HG03039 (cell line): ENCODE data around the gene FAM107B.
A peak's percentile ranks its signal among the peaks of the same experiment; 100 is the strongest.

Experiments
- ATAC-seq: cut with Tn5 transposase; IDR thresholded peaks from one replicate; pipeline ENCODE4 v1.9.1; 2021; ENCODE audit warnings: mild to moderate bottlenecking, moderate library complexity; ENCODE audit not compliant: unreplicated experiment

The FAM107B gene

DNA sequence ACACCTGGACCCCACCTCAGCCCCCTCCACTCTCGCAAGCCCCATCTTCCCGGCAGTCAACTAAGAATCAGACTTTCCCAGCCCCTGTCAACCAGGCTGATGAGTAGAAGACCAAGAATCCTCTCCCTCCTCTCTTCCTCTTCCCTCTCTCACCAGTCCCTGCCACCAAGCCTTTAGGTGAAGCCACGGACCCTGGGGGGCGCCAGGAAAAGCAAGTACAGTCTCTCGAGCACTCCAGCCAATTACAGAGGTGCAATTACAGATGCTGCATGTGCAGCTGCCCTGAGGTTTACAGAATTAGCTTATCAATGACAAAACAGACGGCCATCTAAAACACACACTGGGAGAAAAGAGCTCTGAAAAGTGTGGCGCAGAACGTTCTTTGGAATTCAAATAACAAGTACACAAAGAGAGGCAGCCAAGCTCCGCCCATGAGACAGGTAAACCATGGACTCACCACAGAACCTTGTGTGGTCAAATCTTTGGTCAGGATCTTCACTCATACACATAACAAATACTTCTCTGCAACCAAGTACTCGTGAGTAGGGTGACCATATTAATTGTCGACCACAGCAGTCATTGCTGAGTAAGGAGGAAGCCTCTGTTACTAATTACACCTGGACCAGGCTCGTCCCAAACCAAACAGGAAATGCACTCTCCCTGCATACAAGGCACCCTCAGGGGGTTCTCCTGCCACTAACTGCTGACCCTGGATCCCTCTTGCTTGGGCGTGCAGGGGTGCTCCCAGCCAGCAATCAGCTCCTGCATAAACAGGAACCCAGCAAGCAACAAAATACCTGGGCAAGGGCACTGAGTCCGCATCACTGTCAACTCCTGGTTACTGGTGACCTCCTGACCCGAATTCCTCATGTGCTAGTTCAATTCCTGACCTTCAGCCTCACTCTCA, 189.2 kb downstream of the FAM107B start:
- no peak for ATAC-seq

GRCh38 chr10:14584661-14585060, 190.0 kb downstream of the FAM107B start:
- no peak for ATAC-seq

DNA sequence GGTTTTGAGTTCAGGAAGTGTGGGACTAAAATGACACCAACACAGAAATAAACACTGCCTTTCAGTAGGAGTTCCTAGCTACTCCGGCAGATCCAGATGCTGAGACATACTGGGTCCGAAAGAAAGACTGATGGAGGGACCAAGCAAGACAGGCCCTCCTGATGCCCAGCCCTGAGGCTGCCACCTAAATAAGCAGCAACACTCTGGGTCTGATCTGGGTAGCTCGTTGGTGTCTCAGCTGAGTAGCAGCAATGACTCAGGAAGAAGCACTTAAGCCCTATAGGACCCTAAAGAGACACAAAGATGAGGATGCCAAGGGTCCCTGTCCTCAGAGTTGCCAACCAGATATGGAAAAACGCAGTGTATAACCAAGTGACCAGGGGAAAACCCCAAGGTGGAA, 190.7 kb downstream of the FAM107B start:
- ATAC-seq: no peak

DNA sequence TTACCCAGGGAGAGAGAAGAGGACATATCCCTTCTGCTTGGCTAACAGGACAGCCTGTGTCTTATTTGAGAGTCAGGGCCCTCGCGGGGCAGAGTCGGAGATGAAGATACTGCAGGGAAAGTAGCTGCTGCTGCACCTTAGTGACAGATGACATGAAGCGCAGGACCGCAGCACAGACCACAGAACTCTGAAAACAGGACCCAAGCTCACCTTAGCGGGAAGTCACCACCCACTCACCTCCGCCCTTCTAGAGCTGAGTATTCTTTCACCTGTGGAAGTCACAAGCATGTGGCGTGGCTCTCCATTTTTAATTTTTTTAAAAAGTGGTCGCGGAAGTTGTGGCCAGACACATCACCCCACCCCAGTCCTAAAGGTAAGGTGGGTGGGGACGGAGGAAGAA, 191.4 kb downstream of the FAM107B start:
- peak; percentile 38 for ATAC-seq

DNA sequence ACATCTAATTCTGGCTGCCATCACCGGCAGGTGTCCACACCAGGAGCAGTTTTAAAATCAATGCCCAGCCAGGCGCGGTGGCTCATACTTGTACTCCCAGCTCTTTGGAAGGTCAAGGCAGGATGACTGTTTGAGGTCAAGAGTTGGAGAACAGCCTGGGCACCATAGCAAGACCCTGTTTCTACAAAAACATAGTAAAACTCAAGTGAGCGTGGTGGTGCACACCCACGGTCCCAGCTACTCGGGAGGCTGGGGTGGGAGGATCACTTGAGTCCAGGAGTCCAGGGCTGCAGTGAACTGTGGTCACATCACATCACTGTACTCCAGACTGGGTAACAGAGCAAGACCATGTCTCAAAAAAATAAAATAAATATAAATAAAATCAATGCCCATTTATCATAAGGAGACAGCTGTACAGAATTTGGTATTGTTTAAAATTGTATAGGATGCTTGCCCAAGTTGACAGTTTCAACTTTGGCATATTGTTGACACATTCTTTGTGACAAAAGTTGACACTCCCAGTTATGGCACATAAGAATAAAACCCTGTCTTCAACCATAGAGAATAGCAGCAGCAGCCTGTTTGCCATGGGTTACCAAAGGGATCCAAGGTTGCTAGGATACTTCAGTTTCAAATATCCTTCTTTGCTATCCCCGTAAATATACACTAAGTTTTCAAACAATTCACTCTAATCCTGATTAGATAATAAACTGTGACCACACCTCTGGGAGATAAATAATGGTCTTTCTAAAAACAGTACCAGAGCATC, 193.0 kb downstream of the FAM107B start:
- no peak for ATAC-seq

GRCh38 chr10:14580671-14581332, 193.9 kb downstream of the FAM107B start:
- no peak for ATAC-seq

DNA sequence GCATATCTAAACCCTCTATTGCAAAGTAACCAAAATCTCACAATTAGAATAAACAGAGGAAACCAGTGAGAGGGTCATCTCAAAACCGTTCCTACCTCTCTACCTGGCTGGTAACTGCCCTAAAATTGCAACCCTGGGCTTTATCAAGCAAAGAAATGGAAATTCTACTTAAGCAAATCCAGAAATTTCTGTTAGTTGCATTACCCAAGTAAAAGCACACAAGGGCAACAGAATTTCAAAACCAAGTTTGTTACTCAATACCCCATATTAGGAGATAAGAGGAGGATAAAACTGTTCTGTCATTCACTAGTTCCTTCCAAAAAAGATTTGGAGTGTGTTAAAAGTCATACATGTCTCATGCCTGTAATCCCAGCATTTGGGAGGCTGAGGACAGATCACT, 195.3 kb downstream of the FAM107B start:
- no peak for ATAC-seq

- ATAC-seq: no peak
Observed at GRCh38 chr10:14578060-14578952, 196.4 kb downstream of the FAM107B start.

GRCh38 chr10:14574885-14575284, 199.8 kb downstream of the FAM107B start:
- no peak for ATAC-seq

GRCh38 chr10:14574291-14574690, 200.4 kb downstream of the FAM107B start:
- ATAC-seq: no peak

- ATAC-seq: no peak
Observed at GRCh38 chr10:14573666-14574261, 200.9 kb downstream of the FAM107B start.

- no peak for ATAC-seq
Observed at GRCh38 chr10:14572811-14573210, 201.9 kb downstream of the FAM107B start.

DNA sequence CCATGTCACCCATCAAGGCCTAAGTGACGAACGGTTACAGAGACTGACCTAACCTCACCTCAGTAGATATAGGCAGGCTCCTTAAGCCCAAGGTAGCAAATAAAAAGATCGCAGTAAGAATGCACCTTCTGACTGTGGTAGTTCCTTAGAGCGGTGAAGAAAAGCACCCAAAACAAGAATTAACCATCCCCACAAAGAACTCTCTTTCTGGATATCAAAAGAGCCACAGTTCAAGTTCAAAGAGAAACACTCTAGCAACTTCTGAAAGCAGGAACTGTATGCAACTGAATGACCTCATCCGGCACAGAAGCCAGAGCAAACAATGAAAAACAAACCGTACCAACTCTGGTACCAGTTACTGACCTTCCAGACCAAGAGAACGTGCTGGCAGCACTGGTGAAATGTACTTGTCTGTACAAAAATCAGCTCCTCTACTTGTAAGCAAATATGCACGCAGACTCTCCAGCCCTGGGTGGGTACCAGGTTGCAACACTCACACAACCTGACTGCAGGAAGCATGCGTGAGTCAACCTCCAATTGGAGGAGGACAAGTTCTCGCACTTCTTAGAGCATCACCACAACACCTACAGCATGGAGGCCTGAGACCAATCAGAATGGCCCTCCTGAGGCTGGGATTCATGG, 202.7 kb downstream of the FAM107B start:
- no peak for ATAC-seq

GRCh38 chr10:14570800-14571199, 203.9 kb downstream of the FAM107B start:
- no peak for ATAC-seq

- ATAC-seq: no peak
Observed at GRCh38 chr10:14569274-14570060, 205.2 kb downstream of the FAM107B start.

GRCh38 chr10:14567421-14567820, 207.3 kb downstream of the FAM107B start:
- ATAC-seq: no peak

DNA sequence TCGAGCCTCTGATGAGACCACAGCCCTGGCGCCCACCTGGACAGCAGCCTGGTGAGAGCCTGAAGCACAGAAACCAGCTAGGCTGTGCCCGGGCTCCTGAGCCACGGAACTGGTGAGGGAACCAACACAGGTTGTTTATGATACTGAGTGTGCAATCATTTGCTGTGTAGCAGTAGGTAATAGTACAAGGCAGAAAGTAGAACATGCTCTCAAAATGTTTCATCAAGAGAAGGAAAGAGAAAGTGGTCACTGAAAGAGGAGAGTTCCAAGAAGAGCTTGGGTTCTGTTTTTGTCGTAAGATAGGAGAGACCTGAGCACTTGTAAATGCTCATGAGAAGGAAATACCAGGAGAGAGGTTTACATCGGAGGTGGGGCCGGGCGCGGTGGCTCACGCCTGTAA, 208.2 kb downstream of the FAM107B start:
- no peak for ATAC-seq

GRCh38 chr10:14565199-14565598, 209.5 kb downstream of the FAM107B start:
- no peak for ATAC-seq

GRCh38 chr10:14564268-14564744, 210.4 kb downstream of the FAM107B start:
- ATAC-seq: no peak
